ENCODE data around the gene RHEX. TPM values are rescaled to one million over a fixed set of nuclear protein-coding genes. Genes with fewer than 3 reads are reported as not detected.

The RHEX gene
- total RNA-seq, 1 donor from 2014 or later = 0.44 TPM

GRCh38 chr1:206103979-206104378 lies 51.0 kb downstream of the RHEX start:
- no peaks in the 10 kb centered on the region for H3K36me3 ChIP-seq

GRCh38 chr1:206105464-206105995 lies 52.6 kb downstream of the RHEX start:
- no peaks in the 10 kb centered on the region for H3K36me3 ChIP-seq
- DNase-seq = no peak
- TF ChIP-seq CTCF (IDR thresholded peaks at IDR 0.05; ENCODE audit: borderline replicate concordance) = no peak
- no peaks in the 10 kb centered on the region for H3K9me3 ChIP-seq (replicated peaks)
- no peak overlapping the region for H3K4me3 ChIP-seq
- intact Hi-C loops (cut with micrococcal nuclease) = loop anchor here (5.0 to 10.0 kb wide), 2 partner anchors 71 to 123 kb away; no protein-coding TSS in a partner anchor
- H3K27me3 ChIP-seq (ENCODE audit: low read depth) = no peaks in the 10 kb centered on the region
- H3K27ac ChIP-seq (replicated peaks) = no peak overlapping the region
- H3K4me1 ChIP-seq = no peaks in the 10 kb centered on the region

More at GRCh38 chr1:206103979-206104378, 51.0 kb downstream of the RHEX start:
- TF ChIP-seq CTCF (IDR thresholded peaks at IDR 0.05; ENCODE audit: borderline replicate concordance) = no peak
- Histone ChIP-seq H3K4me1 (no peaks in the 10 kb centered on the region), H3K27me3 (ENCODE audit: low read depth) (no peaks in the 10 kb centered on the region), H3K4me3 (no peak overlapping the region), H3K27ac (replicated peaks) (no peak overlapping the region), H3K9me3 (replicated peaks) (no peaks in the 10 kb centered on the region)
- intact Hi-C loops (cut with micrococcal nuclease) = loop anchor here (10.0 kb wide), 1 partner anchor 69 kb away; no protein-coding TSS in a partner anchor
- DNase-seq = no peak

GRCh38 chr1:206106328-206107167 lies 53.6 kb downstream of the RHEX start:
- peak; percentile 89 for TF ChIP-seq CTCF (IDR thresholded peaks at IDR 0.05; ENCODE audit: borderline replicate concordance)
- no peaks in the 10 kb centered on the region for H3K27me3 ChIP-seq (ENCODE audit: low read depth)
- H3K36me3 ChIP-seq = no peaks in the 10 kb centered on the region
- no peaks in the 10 kb centered on the region for H3K4me1 ChIP-seq
- peak; percentile 72 for DNase-seq
- H3K27ac ChIP-seq (replicated peaks) = no peak overlapping the region
- intact Hi-C loops (cut with micrococcal nuclease) = loop anchor here (5.0 to 10.0 kb wide), 2 partner anchors 72 to 124 kb away; no protein-coding TSS in a partner anchor
- no peaks in the 10 kb centered on the region for H3K9me3 ChIP-seq (replicated peaks)
- no peak overlapping the region for H3K4me3 ChIP-seq

GRCh38 chr1:206107168-206107544 lies 54.2 kb downstream of the RHEX start:
- no peak for TF ChIP-seq CTCF (IDR thresholded peaks at IDR 0.05; ENCODE audit: borderline replicate concordance)
- no peaks in the 10 kb centered on the region for H3K27me3 ChIP-seq (ENCODE audit: low read depth)

GRCh38 chr1:206108635-206109034 lies 55.7 kb downstream of the RHEX start:
- no peaks in the 10 kb centered on the region for H3K4me1 ChIP-seq
- no peak overlapping the region for H3K27ac ChIP-seq (replicated peaks)
- H3K27me3 ChIP-seq (ENCODE audit: low read depth) = no peaks in the 10 kb centered on the region
- no peaks in the 10 kb centered on the region for H3K36me3 ChIP-seq
- DNase-seq = no peak
- no peaks in the 10 kb centered on the region for H3K9me3 ChIP-seq (replicated peaks)
- intact Hi-C loops (cut with micrococcal nuclease) = loop anchor here (5.0 to 10.0 kb wide), 2 partner anchors 74 to 126 kb away; no protein-coding TSS in a partner anchor
- TF ChIP-seq CTCF (IDR thresholded peaks at IDR 0.05; ENCODE audit: borderline replicate concordance) = no peak
- no peak overlapping the region for H3K4me3 ChIP-seq

More at GRCh38 chr1:206107168-206107544, 54.2 kb downstream of the RHEX start:
- Histone ChIP-seq H3K4me3 (no peak overlapping the region), H3K27ac (replicated peaks) (no peak overlapping the region), H3K9me3 (replicated peaks) (no peaks in the 10 kb centered on the region), H3K36me3 (no peaks in the 10 kb centered on the region), H3K4me1 (no peaks in the 10 kb centered on the region)
- no peak for DNase-seq
- intact Hi-C loops (cut with micrococcal nuclease) = loop anchor here (5.0 to 10.0 kb wide), 2 partner anchors 72 to 125 kb away; no protein-coding TSS in a partner anchor
